HUES48 (cell line): Measurements from ENCODE around the gene CNR1.

Experiments used
- H3K27ac ChIP-seq: one replicate; pipeline ENCODE4 v1.7.0; 2013; ENCODE audit warnings: low read depth, low read length, inconsistent platforms
- H3K27me3 ChIP-seq: 2 replicates; pipeline ENCODE4 v1.6.1; 2013; ENCODE audit warnings: mild to moderate bottlenecking, low read length; ENCODE audit not compliant: control insufficient read depth, insufficient read depth
- H3K36me3 ChIP-seq: 2 replicates; pipeline ENCODE4 v1.6.1; 2013; ENCODE audit warnings: low read length; ENCODE audit not compliant: control insufficient read depth, insufficient read depth
- H3K4me1 ChIP-seq: 2 replicates; pipeline ENCODE4 v1.6.1; 2013; ENCODE audit warnings: mild to moderate bottlenecking, low read length; ENCODE audit not compliant: control insufficient read depth, insufficient read depth
- H3K4me3 ChIP-seq: 2 replicates; pipeline ENCODE4 v1.5.1; 2013; ENCODE audit warnings: mild to moderate bottlenecking, low read depth, low read length
- H3K9ac ChIP-seq: 2 replicates; pipeline ENCODE4 v1.6.1; 2013; ENCODE audit warnings: mild to moderate bottlenecking, low read depth, low read length, moderate library complexity
- H3K9me3 ChIP-seq: 2 replicates; pipeline ENCODE4 v1.6.1; 2013; ENCODE audit warnings: low read length; ENCODE audit not compliant: control insufficient read depth, insufficient read depth

Gene CNR1

DNA sequence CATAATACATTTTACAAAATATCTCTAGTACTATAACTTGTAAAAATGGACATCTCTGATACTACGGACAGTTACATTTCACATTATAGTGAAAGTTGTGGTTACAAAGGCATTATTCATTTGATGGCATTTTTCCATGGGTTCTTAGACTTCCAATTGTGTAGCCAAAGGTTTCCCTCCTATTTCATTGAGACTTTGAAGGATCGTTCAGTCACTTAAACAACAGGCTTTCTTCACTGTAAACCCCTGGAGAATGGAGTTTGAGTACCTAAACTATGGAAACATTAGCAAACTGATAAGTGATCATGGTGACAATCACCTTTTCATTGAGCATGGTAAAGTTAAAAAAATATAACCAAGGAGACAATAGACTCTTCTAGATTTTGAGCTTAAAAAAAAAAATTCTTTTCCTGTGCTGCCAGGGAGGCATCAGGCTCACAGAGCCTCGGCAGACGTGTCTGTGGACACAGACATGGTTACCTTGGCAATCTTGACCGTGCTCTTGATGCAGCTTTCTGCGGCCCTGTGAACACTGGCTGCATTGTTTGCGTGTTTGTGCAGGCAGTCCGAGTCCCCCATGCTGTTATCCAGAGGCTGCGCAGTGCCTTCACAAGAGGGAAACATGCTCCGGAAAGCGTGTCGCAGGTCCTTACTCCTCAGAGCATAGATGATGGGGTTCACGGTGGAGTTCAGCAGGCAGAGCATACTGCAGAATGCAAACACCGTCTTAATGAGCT lies 22.6 kb downstream of the CNR1 start:
- Histone ChIP-seq H3K27me3 (no peaks in the 10 kb centered on the region), H3K9ac (no peak overlapping the region), H3K9me3 (no peaks in the 10 kb centered on the region), H3K27ac (no peak overlapping the region), H3K36me3 (no peaks in the 10 kb centered on the region), H3K4me3 (no peak overlapping the region), H3K4me1 (peaks cover 21% of the 10 kb centered on the region)

DNA sequence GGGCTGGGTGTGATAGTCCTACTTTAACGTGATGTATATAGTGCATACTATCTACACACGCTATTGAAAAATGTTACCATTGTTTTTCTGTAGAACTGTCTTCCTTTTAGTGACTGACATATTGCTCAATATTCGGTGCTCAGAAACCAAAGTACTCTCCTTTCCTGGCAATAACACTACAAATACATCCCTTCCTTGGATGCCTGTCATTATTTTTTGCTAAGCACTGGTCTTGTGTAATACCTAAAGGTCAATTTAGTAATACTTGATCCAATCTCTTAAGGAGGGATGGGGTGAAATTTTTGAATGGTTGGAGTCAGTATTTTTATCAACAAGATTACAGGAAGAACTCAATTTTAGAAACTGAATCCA lies 23.9 kb downstream of the CNR1 start:
- H3K9ac ChIP-seq: no peak overlapping the region
- peaks cover 21% of the 10 kb centered on the region for H3K4me1 ChIP-seq
- no peak overlapping the region for H3K4me3 ChIP-seq

DNA sequence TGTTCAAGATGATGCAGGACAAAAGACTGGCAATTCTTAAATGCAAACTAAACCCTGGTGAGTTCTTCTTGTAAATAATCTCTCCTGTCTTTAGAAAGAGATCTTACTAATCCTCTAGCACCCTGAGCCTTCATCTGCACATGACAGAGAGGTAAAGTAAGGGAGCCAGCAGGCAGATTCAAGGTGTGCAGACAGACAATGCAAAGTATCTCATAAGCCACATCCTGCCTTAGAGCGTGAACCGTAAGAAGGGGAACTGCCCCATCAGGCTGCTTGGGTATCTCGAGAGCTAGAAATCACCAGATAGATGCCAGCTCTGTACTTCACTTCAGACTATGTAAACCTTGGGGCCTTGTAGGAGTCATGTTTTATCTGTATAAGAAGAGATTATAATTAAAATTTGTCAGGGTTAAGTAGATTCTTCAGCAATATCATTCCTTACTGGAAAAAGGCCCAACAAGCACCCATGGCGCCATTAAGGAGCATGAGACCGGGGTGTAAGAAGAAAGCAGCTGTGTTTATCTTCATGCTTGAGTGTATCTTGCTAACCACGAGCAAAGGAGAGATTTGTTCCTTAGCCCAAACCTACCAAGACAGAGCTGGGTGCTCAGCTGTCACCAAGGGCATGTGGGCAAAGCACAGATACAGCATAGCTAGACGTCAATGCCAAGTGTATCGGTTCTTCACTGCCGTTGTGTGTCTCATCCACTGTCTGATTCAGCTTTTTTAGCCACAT lies 24.4 kb downstream of the CNR1 start:
- no peak overlapping the region for H3K27ac ChIP-seq
- no peaks in the 10 kb centered on the region for H3K9me3 ChIP-seq
- H3K4me3 ChIP-seq: no peak overlapping the region
- no peaks in the 10 kb centered on the region for H3K36me3 ChIP-seq
- H3K27me3 ChIP-seq: no peaks in the 10 kb centered on the region
- H3K9ac ChIP-seq: no peak overlapping the region
- H3K4me1 ChIP-seq: peaks cover 21% of the 10 kb centered on the region

More for the DNA sequence above, 23.9 kb downstream of the CNR1 start:
- Histone ChIP-seq H3K27me3 (no peaks in the 10 kb centered on the region), H3K36me3 (no peaks in the 10 kb centered on the region), H3K9me3 (no peaks in the 10 kb centered on the region), H3K27ac (no peak overlapping the region)

DNA sequence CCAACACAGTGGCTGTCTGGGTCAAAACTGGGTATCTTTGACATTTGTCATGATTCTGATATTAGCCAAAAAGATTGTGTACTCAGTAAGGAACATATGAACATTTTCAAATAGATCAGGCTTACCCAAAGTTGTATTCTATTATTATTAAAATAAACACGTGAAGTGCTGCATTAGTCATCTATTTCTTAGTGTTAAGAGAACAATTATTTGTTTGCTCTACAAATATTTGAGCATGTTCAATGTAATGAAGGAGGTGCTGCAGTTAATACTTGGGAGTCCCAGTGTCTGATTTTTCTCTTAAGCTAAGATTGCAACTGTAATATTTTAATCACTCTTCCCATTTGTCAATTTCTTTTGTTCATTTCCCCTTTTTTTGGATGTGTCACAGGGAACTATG lies 28.2 kb downstream of the CNR1 start:
- H3K27me3 ChIP-seq: no peaks in the 10 kb centered on the region
- peaks cover 21% of the 10 kb centered on the region for H3K4me1 ChIP-seq
- no peak overlapping the region for H3K4me3 ChIP-seq
- H3K9ac ChIP-seq: no peak overlapping the region
- no peak overlapping the region for H3K27ac ChIP-seq
- H3K36me3 ChIP-seq: no peaks in the 10 kb centered on the region
- no peaks in the 10 kb centered on the region for H3K9me3 ChIP-seq

DNA sequence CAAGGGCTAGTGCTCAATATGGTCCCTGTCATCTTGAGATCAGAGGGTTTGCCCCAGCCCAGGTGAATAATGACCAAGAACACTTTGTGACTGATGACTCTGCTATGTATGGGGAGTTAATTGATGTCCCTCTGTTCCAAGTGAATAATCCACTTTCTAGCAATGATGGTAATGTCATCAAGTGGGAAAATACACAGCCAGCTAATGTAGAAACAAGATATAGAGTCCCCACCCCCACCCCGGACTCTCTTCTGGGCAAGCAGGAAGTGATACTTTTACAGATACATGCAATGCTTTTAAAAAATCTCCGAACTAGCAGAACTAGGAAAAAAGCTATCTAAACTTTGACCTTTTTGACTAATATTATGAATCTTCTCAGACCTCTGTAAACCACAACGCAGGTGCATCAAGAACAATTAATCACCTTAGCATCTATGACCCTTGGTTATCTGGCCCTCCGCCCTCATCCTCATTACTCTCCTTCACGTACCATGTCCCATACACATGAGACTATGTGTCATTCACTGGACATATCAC lies 30.5 kb downstream of the CNR1 start:
- Histone ChIP-seq H3K4me1 (peaks cover 9% of the 10 kb centered on the region), H3K27ac (no peak overlapping the region)

DNA sequence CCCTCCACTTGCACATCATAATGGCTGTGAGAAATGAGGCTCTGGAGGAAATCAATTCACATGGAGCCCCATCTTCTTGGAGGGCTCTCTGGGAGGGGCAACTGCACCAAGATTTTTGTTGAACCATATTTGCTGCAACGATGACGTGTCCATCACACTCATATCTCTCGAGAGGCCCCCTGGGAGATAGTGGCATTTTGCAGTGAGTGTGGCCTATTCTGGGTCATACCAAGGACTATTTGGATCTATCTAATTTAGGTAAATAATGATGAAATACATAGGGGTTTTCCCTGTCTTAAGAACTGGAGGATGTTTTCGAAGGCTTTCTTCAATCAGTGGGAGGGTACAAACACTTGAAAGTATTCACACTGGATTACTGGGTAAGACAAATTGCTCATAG lies 31.6 kb downstream of the CNR1 start:
- Histone ChIP-seq H3K9me3 (no peaks in the 10 kb centered on the region), H3K4me3 (no peak overlapping the region), H3K27ac (no peak overlapping the region), H3K36me3 (no peaks in the 10 kb centered on the region), H3K27me3 (no peaks in the 10 kb centered on the region), H3K9ac (no peak overlapping the region), H3K4me1 (no peaks in the 10 kb centered on the region)

More for the DNA sequence above, 30.5 kb downstream of the CNR1 start:
- H3K9me3 ChIP-seq: no peaks in the 10 kb centered on the region
- no peaks in the 10 kb centered on the region for H3K27me3 ChIP-seq
- no peaks in the 10 kb centered on the region for H3K36me3 ChIP-seq
- H3K9ac ChIP-seq: no peak overlapping the region
- H3K4me3 ChIP-seq: no peak overlapping the region

DNA sequence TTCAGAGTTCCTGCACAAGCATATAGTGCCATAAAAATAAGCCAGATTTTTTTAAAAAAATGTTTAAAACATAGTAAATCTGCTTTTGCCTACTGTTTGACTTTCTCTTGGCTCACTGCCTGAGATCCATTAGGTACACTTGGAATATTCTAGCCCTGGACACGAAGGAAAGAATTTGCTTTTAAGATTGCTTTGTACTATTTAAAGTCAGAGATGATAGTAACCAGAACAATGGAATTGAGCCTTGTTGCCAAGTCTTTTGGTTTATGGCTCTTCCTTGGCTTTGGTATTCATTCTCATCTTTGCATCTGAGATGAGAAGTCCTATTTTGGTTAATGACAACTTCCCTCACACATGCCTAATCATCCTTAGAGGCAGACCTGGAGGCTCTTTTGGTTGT lies 32.4 kb downstream of the CNR1 start:
- no peak overlapping the region for H3K27ac ChIP-seq
- no peak overlapping the region for H3K4me3 ChIP-seq
- no peaks in the 10 kb centered on the region for H3K36me3 ChIP-seq
- no peaks in the 10 kb centered on the region for H3K9me3 ChIP-seq
- no peak overlapping the region for H3K9ac ChIP-seq
- peaks cover 6% of the 10 kb centered on the region for H3K4me1 ChIP-seq
- no peaks in the 10 kb centered on the region for H3K27me3 ChIP-seq

DNA sequence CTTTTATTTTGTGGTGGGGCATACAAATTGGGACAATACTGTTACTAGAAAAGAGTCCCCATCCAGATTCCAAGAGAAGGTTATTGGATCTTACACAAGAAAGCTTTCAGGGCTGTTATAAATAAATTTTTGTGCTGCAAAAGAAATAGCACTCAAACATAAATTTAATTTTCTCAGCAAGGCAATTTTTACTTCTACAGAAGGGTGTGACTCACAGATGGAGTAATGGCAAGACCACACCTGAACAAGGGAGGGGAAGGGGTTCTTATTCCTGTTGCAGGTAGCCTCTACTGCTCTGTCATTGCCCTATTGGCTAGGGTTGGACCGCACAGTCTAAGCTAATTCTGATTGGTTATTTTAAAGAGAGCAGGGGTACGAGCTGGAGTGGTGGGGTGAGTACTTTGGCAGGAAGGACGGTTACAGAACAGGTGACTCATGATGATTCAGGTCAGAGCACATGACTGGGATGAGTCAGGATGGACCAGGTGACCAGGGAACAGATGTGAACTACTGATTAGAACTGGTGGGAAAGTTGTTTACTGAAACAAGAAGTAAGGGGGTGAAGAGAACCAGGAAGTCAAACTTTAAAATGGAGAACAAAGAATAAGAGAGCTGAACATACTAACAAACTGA lies 41.1 kb downstream of the CNR1 start:
- Histone ChIP-seq H3K9ac (no peak overlapping the region), H3K27me3 (no peaks in the 10 kb centered on the region), H3K36me3 (no peaks in the 10 kb centered on the region), H3K4me3 (no peak overlapping the region), H3K9me3 (peaks cover 15% of the 10 kb centered on the region), H3K4me1 (peaks cover 17% of the 10 kb centered on the region), H3K27ac (no peak overlapping the region)

DNA sequence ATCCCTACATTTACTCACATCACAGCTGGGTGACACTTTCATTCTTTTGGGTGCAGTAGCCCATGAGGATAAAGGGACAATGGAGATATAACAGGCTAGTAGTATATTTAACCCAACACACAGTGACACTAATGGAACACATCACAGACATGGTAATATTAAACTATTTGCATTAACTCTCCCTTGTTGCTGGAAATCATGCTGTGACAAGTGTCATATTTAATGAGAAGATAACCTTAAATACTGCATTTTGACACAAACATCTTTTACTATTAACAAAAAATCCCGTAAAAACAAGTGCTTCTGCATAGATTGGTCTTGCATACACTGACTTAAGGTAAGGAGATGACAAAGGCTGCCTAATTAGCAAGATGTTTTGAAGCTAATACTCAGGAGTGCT lies 45.5 kb downstream of the CNR1 start:
- Histone ChIP-seq H3K4me1 (0 out of 2 replicates have a peak, but pooled peaks cover 4% of the 10 kb centered on the region), H3K9ac (no peak overlapping the region), H3K36me3 (no peaks in the 10 kb centered on the region), H3K27me3 (no peaks in the 10 kb centered on the region), H3K4me3 (no peak overlapping the region), H3K27ac (no peak overlapping the region), H3K9me3 (peaks cover 13% of the 10 kb centered on the region)

DNA sequence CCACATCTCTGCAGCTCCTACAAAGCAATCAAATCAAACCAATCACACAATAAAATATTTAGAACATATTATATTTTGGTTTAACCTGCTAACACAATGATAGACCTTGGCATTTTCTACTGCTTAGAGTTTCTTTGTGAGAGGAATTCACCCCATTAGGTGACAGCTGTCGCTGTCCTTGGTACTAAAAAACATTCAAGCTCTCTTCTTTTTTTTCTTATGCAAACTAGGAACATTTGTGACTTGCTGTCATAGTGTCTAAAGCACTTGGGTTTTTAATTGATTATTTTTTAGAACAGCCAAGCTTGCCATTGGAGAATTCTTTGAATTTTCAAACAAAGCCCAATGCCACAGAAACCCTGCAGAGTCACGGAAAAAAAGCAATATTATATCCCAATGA lies 46.4 kb downstream of the CNR1 start:
- Histone ChIP-seq H3K36me3 (no peaks in the 10 kb centered on the region), H3K27ac (no peak overlapping the region), H3K4me3 (no peak overlapping the region), H3K27me3 (no peaks in the 10 kb centered on the region), H3K9ac (no peak overlapping the region), H3K4me1 (0 out of 2 replicates have a peak, but pooled peaks cover 4% of the 10 kb centered on the region), H3K9me3 (peaks cover 5% of the 10 kb centered on the region; the same call in 1 of the 2 replicates)

DNA sequence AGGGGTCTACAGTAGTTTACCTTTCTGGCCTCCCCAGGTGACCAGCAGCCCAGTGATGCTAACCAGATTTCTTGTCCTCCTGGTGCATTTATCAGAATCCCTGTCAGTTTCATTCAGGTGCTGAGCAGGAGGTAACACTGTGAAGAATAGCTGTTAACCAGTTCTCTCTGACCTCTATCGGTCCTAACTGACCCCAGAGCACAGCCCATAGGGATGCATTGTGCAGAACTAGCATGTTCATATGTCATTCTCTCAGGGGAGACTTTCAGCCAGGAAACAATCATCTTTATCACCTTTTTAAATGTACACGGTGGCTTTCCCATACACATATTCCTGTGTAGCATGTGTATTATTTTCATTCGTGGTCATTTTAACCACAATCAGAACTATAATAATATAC lies 49.9 kb downstream of the CNR1 start:
- no peaks in the 10 kb centered on the region for H3K9me3 ChIP-seq
- no peak overlapping the region for H3K4me3 ChIP-seq
- 0 out of 2 replicates have a peak, but pooled peaks cover 4% of the 10 kb centered on the region for H3K4me1 ChIP-seq
- H3K27me3 ChIP-seq: no peaks in the 10 kb centered on the region
- H3K27ac ChIP-seq: no peak overlapping the region
- no peak overlapping the region for H3K9ac ChIP-seq
- no peaks in the 10 kb centered on the region for H3K36me3 ChIP-seq
